Mesenchymal stem cell (in vitro differentiated cells and primary cell): Measurements from ENCODE around the gene PRRT2.
A peak's percentile ranks its signal among the peaks of the same experiment; 100 is the strongest.

Experiments
- DNase-seq: peaks from one replicate; pipeline ENCODE4 v3.0.0-alpha.2; 2013
- H2AFZ ChIP-seq: one replicate; pipeline ENCODE4 v1.6.1; 2013; ENCODE audit warnings: low read depth, mild to moderate bottlenecking, control low read depth, inconsistent platforms, low read length, moderate library complexity
- H2AK5ac ChIP-seq: 2 replicates; pipeline ENCODE4 v1.6.1; 2013; ENCODE audit warnings: low read length, moderate library complexity, mild to moderate bottlenecking, inconsistent platforms; ENCODE audit not compliant: severe bottlenecking
- H2BK120ac ChIP-seq: one replicate; pipeline ENCODE4 v1.6.1; 2013; ENCODE audit warnings: low read depth, mild to moderate bottlenecking, inconsistent platforms, low read length, moderate library complexity
- H2BK12ac ChIP-seq, 2 experiments: one replicate each; pipeline ENCODE4 v1.6.1; 2013; ENCODE audit warnings: inconsistent platforms in 2 of 2, low read length in 2 of 2, mild to moderate bottlenecking in 2 of 2, moderate library complexity in 2 of 2, control low read depth in 1 of 2
- H2BK15ac ChIP-seq: one replicate; pipeline ENCODE4 v1.6.1; 2013; ENCODE audit warnings: mild to moderate bottlenecking, low read depth, inconsistent platforms; ENCODE audit not compliant: poor library complexity, severe bottlenecking
- H2BK5ac ChIP-seq: 2 replicates; pipeline ENCODE4 v1.6.1; 2013; ENCODE audit warnings: low read depth, mild to moderate bottlenecking, low read length, control low read depth, inconsistent platforms; ENCODE audit not compliant: poor library complexity, severe bottlenecking
- H3K14ac ChIP-seq, 2 experiments: one replicate each; pipeline ENCODE4 v1.6.1; 2013; ENCODE audit warnings: inconsistent platforms in 2 of 2, low read length in 2 of 2, control low read depth in 1 of 2, mild to moderate bottlenecking in 1 of 2, moderate library complexity in 1 of 2
- H3K18ac ChIP-seq, 2 experiments: one replicate each; pipeline ENCODE4 v1.6.1; 2013; ENCODE audit warnings: inconsistent platforms in 2 of 2, low read length in 2 of 2, control low read depth in 1 of 2, low read depth in 1 of 2, mild to moderate bottlenecking in 1 of 2
- H3K23ac ChIP-seq, 2 experiments: one replicate each; pipeline ENCODE4 v1.6.1; 2013; ENCODE audit warnings: inconsistent platforms in 2 of 2, low read length in 2 of 2, mild to moderate bottlenecking in 2 of 2, moderate library complexity in 2 of 2, control low read depth in 1 of 2
- H3K27ac ChIP-seq: 2 replicates; pipeline ENCODE4 v1.5.1; 2013; ENCODE audit warnings: mild to moderate bottlenecking, moderate library complexity, low read length, control low read depth, inconsistent platforms; ENCODE audit not compliant: poor library complexity, severe bottlenecking
- H3K27me3 ChIP-seq, 2 experiments: 2 replicates each; pipeline versions ENCODE4 v1.6.1 to v1.7.0; 2013; ENCODE audit warnings: low read length in 2 of 2, mild to moderate bottlenecking in 2 of 2, moderate library complexity in 2 of 2, control low read depth in 1 of 2, inconsistent platforms in 1 of 2; ENCODE audit not compliant: control insufficient read depth in 1 of 2, insufficient read depth in 1 of 2
- H3K36me3 ChIP-seq, 2 experiments: 2 replicates each; pipeline versions ENCODE4 v1.6.1 to v1.7.0; 2013; ENCODE audit warnings: low read length in 2 of 2, control low read depth in 1 of 2, inconsistent platforms in 1 of 2, low read depth in 1 of 2, mild to moderate bottlenecking in 1 of 2; ENCODE audit not compliant: insufficient read depth in 2 of 2, control insufficient read depth in 1 of 2
- H3K4ac ChIP-seq, 2 experiments: one replicate each; pipeline ENCODE4 v1.6.1; 2013; ENCODE audit warnings: inconsistent platforms in 2 of 2, low read length in 2 of 2, mild to moderate bottlenecking in 2 of 2, moderate library complexity in 2 of 2, control low read depth in 1 of 2, low read depth in 1 of 2
- H3K4me1 ChIP-seq: 2 replicates; pipeline ENCODE4 v1.6.1; 2013; ENCODE audit warnings: low read depth, low read length, control low read depth; ENCODE audit not compliant: control insufficient read depth, insufficient read depth
- H3K4me2 ChIP-seq: 2 replicates; pipeline ENCODE4 v1.6.1; 2013; ENCODE audit warnings: low read length, mild to moderate bottlenecking, inconsistent platforms; ENCODE audit not compliant: poor library complexity, severe bottlenecking
- H3K4me3 ChIP-seq, 2 experiments: 2 replicates each; pipeline versions ENCODE4 v1.5.1 to v1.7.0; 2013; ENCODE audit warnings: low read length in 2 of 2, mild to moderate bottlenecking in 2 of 2, control low read depth in 1 of 2, low read depth in 1 of 2; ENCODE audit not compliant: insufficient read depth in 1 of 2
- H3K79me1 ChIP-seq: replicated peaks from 2 replicates; pipeline ENCODE4 v1.6.1; 2013; ENCODE audit warnings: mild to moderate bottlenecking, control low read depth, low read length, inconsistent platforms; ENCODE audit not compliant: poor library complexity, severe bottlenecking
- H3K9ac ChIP-seq: 2 replicates; pipeline ENCODE4 v1.7.0; 2013; ENCODE audit warnings: mild to moderate bottlenecking, low read length, moderate library complexity
- H3K9me3 ChIP-seq: 2 replicates; pipeline ENCODE4 v1.7.0; 2013; ENCODE audit warnings: mild to moderate bottlenecking, low read length; ENCODE audit not compliant: control insufficient read depth
- H4K8ac ChIP-seq: one replicate; pipeline ENCODE4 v1.6.1; 2013; ENCODE audit warnings: inconsistent platforms, mild to moderate bottlenecking, low read length, moderate library complexity
- H4K91ac ChIP-seq: one replicate; pipeline ENCODE4 v1.6.1; 2013; ENCODE audit warnings: mild to moderate bottlenecking, low read length, inconsistent platforms
- WGBS: methylation state at CpG from one replicate; pipeline ENCODE4 v1.1.7; 2013; ENCODE audit warnings: mixed read lengths; 5-methylcytosine and 5-hydroxymethylcytosine counted together

The PRRT2 gene

GRCh38 chr16:29819506-29819905 lies 7.5 kb downstream of the PRRT2 start:
- DNase-seq = peak; percentile 12
- Histone ChIP-seq H3K79me1 (peaks cover 3% of the 10 kb centered on the region), H3K14ac (no peak overlapping the region), H3K23ac (no peak overlapping the region), H2BK15ac (no peak overlapping the region), H3K4me2 (peak overlapping the region; percentile 72), H2BK120ac (no peak overlapping the region), H2BK5ac (no peak overlapping the region), H3K4ac (peak overlapping the region in 1 of 2 experiments; percentile 69), H4K8ac (peak overlapping the region; percentile 33), H3K18ac (no peak overlapping the region), H3K9ac (peak overlapping the region; percentile 97), H3K27ac (peak overlapping the region; percentile 99), H3K27me3 (no peaks in the 10 kb centered on the region), H2AK5ac (peak overlapping the region; percentile 21), H2BK12ac (no peak overlapping the region), H3K4me1 (peaks cover 43% of the 10 kb centered on the region), H3K4me3 (peak overlapping the region; percentile 39 to 97), H4K91ac (no peak overlapping the region), H2AFZ (no peak overlapping the region), H3K36me3 (peaks cover 11 to 31% of the 10 kb centered on the region in 2 experiments), H3K9me3 (no peaks in the 10 kb centered on the region)
- 89% methylated on average over 15 of the region's 15 CpGs for WGBS

DNA sequence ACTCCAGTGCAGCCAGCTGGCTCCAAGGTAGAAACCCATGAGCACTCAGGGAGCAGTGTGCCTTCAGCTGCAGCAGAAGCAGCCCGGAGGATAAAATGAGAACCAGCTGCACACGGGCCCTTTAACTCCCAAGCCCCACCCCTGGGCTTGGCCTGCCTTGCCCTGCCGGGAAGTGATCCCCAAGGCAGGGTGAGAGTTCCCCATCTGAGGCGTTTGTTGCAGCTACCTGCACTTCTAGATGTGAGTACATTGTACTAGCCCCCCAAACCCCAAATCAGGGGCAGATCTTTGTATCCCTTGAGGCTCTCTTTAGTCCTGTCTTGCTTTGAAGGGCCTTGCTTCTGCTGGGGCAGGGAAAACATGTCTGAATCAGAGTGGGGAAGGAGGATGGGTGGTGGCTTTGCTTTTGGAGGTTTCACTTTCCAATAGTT lies 8.3 kb downstream of the PRRT2 start, which contains the start of gene MVP:
MVP (plus strand) TSS at position 192 of the 431 bp plus-strand sequence. CDS start 10,088 bp downstream, outside the sequence.
- H3K27me3 ChIP-seq = no peaks in the 10 kb centered on the region
- H3K27ac ChIP-seq = peak within 1 kb of the TSS; percentile 99
- peak within 1 kb of the TSS; percentile 72 for H3K4me2 ChIP-seq
- no peak within 1 kb of the TSS for H2AFZ ChIP-seq
- peaks cover 41% of the 10 kb centered on the region for H3K4me1 ChIP-seq
- under 1% methylated on average over 4 of the region's 4 CpGs for WGBS
- H2AK5ac ChIP-seq = peak within 1 kb of the TSS; percentile 99
- no peak within 1 kb of the TSS for H3K23ac ChIP-seq
- H2BK12ac ChIP-seq = peak within 1 kb of the TSS; percentile 49 to 75
- peak; percentile 72 for DNase-seq
- peak within 1 kb of the TSS; percentile 97 for H3K9ac ChIP-seq
- peak within 1 kb of the TSS in 1 of 2 experiments; percentile 78 for H3K14ac ChIP-seq
- H3K4me3 ChIP-seq = peak within 1 kb of the TSS; percentile 48 to 97
- H2BK15ac ChIP-seq = peak within 1 kb of the TSS; percentile 28
- H3K36me3 ChIP-seq = peaks cover 11 to 31% of the 10 kb centered on the region in 2 experiments
- peak within 1 kb of the TSS; percentile 94 for H4K91ac ChIP-seq
- peak within 1 kb of the TSS; percentile 69 to 84 for H3K4ac ChIP-seq
- peak within 1 kb of the TSS; percentile 36 for H4K8ac ChIP-seq
- H2BK120ac ChIP-seq = no peak within 1 kb of the TSS
- peaks cover under 1% of the 10 kb centered on the region for H3K79me1 ChIP-seq
- peak within 1 kb of the TSS; percentile 68 for H3K18ac ChIP-seq
- peak within 1 kb of the TSS; percentile 94 for H2BK5ac ChIP-seq
- no peaks in the 10 kb centered on the region for H3K9me3 ChIP-seq

DNA sequence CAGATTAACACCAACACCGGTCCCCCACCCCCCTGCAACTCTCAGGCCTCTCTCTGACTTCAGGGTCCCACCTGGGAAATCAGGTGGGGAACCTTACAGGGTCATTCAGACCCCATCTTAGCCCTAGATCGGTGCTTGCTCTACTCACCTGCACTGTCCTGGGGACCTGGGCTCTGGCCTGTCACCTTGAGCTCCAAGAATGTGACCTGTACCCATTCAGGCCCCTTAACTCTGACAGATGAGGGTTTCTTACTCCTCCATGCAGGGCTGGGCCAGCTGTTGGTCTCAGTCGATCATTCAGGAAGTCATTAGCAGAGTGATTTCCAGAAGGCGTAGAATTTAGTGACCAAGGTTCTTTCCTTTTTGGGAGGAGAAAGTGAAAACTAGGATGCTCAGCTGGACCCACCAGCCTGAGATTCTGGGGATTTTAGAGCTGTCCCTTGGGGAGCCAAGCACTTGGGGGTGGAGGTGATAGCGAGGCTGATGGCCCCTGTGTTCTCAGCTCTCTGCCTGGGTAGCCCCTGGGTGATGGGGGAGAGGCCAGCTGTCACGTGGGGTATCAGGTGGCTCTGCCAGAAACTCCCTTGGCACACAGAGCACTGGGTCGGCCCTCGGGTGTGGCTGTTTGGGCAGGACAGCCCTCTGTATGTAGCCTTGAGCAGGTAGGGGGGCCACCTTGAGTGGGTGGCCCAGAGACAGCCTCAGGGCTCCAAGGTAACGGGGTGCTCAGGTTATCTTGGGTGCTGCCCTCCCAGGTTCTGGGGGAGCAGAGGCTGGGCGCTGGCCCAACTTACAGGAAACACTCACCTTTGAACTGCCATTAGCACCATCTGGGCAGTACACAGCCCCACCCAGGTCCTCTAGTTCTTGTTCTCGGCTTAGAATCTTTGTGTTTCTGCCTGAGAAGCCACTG lies 9.0 kb downstream of the PRRT2 start:
- H3K4ac ChIP-seq = peak overlapping the region; percentile 69 to 84
- H3K27ac ChIP-seq = peak overlapping the region; percentile 99
- peak overlapping the region; percentile 99 for H2AK5ac ChIP-seq
- no peaks in the 10 kb centered on the region for H3K27me3 ChIP-seq
- H3K14ac ChIP-seq = peak overlapping the region in 1 of 2 experiments; percentile 78
- peak overlapping the region; percentile 49 to 75 for H2BK12ac ChIP-seq
- H3K9me3 ChIP-seq = no peaks in the 10 kb centered on the region
- no peak overlapping the region for H2AFZ ChIP-seq
- no peak overlapping the region for H2BK120ac ChIP-seq
- peak overlapping the region; percentile 94 for H4K91ac ChIP-seq
- H3K9ac ChIP-seq = peak overlapping the region; percentile 97
- peak overlapping the region; percentile 65 for H3K4me2 ChIP-seq
- H3K4me3 ChIP-seq = peak overlapping the region; percentile 48 to 97
- no peak overlapping the region for H3K23ac ChIP-seq
- peak overlapping the region; percentile 36 for H4K8ac ChIP-seq
- H2BK15ac ChIP-seq = peak overlapping the region; percentile 28
- DNase-seq = peak; percentile 23
- peaks cover 11 to 31% of the 10 kb centered on the region in 2 experiments for H3K36me3 ChIP-seq
- H2BK5ac ChIP-seq = peak overlapping the region; percentile 94
- 54% methylated on average over 11 of the region's 11 CpGs for WGBS
- no peaks in the 10 kb centered on the region for H3K79me1 ChIP-seq
- H3K18ac ChIP-seq = peak overlapping the region; percentile 68
- peaks cover 47% of the 10 kb centered on the region for H3K4me1 ChIP-seq

DNA sequence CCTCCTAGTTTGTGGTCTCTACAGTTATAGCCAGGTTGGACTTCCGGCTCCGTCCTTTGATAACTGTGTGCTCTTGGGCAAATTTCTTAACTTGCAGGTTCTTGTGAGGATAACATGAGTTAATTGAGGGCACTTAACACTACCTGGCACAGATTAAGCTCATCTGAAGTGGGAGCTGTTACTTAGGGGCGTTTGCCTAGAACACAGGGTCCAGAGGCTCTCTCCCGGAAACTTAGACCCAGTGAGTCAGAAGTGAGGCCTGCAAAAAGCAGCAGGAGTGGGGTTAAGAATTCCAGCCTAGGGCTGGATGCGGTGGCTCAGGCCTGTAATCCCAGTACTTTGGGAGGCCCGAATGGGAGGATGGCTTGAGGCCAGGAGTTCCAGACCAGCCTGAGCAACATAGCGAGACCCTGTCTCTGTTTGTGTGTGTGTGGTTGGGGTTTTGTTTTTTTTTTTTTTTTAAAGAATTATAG lies 9.7 kb downstream of the PRRT2 start:
- Histone ChIP-seq H2AK5ac (peak overlapping the region; percentile 99), H3K4me2 (peak overlapping the region; percentile 65), H4K8ac (peak overlapping the region; percentile 45), H4K91ac (peak overlapping the region; percentile 94), H3K4ac (peak overlapping the region; percentile 15 to 84), H3K23ac (no peak overlapping the region), H2BK120ac (no peak overlapping the region), H3K4me1 (peaks cover 51% of the 10 kb centered on the region), H2BK15ac (no peak overlapping the region), H3K27ac (peak overlapping the region; percentile 99), H3K4me3 (peak overlapping the region; percentile 14 to 97), H2AFZ (no peak overlapping the region), H3K14ac (no peak overlapping the region), H3K9me3 (no peaks in the 10 kb centered on the region), H3K9ac (peak overlapping the region; percentile 97), H2BK5ac (peak overlapping the region; percentile 94), H3K27me3 (no peaks in the 10 kb centered on the region), H2BK12ac (peak overlapping the region in 1 of 2 experiments; percentile 75), H3K79me1 (no peaks in the 10 kb centered on the region), H3K36me3 (peaks cover 11 to 31% of the 10 kb centered on the region in 2 experiments), H3K18ac (peak overlapping the region; percentile 68 to 85)
- 22% methylated on average over 7 of the region's 7 CpGs for WGBS
- peak; percentile 86 for DNase-seq
